ENCODE data around the gene ACTN4. TPM values are rescaled to one million over a fixed set of nuclear protein-coding genes. Genes with fewer than 3 reads are reported as not detected.
A peak's percentile ranks its signal among the peaks of the same experiment; 100 is the strongest.

ACTN4 gene
- total RNA-seq, 1 experiment from 2014 or later: 506 TPM

DNA sequence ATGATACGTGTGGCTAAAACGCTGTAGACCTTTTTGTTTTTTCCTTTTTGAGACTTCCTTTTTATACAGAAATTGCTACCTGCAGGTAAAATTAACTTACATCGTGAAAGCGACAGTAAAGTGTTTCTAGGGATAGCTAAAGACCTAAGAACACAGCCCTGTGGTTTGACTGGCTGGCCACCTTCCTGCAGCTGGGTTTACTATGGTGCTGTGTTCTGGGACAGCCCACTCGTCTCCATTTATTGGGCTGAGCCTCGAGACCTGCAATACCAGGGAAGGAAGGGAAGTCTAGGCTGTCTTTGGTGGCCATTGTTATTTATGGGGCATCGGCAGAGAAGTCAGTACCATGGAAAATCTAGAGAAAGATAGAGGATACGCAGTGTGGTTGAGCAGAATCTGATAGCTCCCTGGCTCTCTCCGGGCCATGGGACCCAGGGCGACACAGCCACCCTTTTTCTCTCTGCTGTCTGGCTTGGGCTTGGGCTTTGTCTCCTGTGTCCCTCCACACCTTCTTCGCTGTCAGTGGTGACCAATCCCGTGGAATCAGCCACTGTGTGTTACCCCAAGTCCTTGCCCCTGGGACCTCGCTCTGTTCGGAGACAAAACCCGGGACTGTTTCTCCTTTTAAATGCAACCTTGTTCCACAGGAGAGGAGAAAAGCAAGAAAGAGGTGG lies 30.9 kb downstream of the ACTN4 start:
- Mint-ChIP-seq H3K4me3 (no peak overlapping the region), H3K9me3 (peaks cover 9% of the 10 kb centered on the region), H3K27me3 (ENCODE audit: low read depth) (no peaks in the 10 kb centered on the region), H3K27ac (peak overlapping the region; percentile 94), H3K36me3 (peaks cover 25% of the 10 kb centered on the region), H3K4me1 (peaks cover 73% of the 10 kb centered on the region)
- ATAC-seq (no peak), DNase-seq (ENCODE audit: low spot score) (no peak)
- CTCF ChIA-PET: interaction anchor here (1.1 to 1.2 kb wide), 2 partner anchors 40 to 44 kb away, joined by 4 to 7 read pairs; no protein-coding TSS in a partner anchor
- POLR2A ChIA-PET: no interaction called here
- TF ChIP-seq SMAD4 (CRISPR knock-in tag; IDR thresholded peaks at IDR 0.05) (no peak), TCF7 (CRISPR knock-in tag; IDR thresholded peaks at IDR 0.05; ENCODE audit: low read depth) (no peak), JUN (CRISPR knock-in tag; IDR thresholded peaks at IDR 0.05) (no peak), NR1H2 (CRISPR knock-in tag; IDR thresholded peaks at IDR 0.05) (no peak), EMX1 (CRISPR knock-in tag; IDR thresholded peaks at IDR 0.05) (no peak), MXD4 (CRISPR knock-in tag; IDR thresholded peaks at IDR 0.05; ENCODE audit: borderline replicate concordance) (no peak), ZNF671 (CRISPR knock-in tag; IDR thresholded peaks at IDR 0.05) (no peak)
- TF ChIP-seq, protein P1, sequence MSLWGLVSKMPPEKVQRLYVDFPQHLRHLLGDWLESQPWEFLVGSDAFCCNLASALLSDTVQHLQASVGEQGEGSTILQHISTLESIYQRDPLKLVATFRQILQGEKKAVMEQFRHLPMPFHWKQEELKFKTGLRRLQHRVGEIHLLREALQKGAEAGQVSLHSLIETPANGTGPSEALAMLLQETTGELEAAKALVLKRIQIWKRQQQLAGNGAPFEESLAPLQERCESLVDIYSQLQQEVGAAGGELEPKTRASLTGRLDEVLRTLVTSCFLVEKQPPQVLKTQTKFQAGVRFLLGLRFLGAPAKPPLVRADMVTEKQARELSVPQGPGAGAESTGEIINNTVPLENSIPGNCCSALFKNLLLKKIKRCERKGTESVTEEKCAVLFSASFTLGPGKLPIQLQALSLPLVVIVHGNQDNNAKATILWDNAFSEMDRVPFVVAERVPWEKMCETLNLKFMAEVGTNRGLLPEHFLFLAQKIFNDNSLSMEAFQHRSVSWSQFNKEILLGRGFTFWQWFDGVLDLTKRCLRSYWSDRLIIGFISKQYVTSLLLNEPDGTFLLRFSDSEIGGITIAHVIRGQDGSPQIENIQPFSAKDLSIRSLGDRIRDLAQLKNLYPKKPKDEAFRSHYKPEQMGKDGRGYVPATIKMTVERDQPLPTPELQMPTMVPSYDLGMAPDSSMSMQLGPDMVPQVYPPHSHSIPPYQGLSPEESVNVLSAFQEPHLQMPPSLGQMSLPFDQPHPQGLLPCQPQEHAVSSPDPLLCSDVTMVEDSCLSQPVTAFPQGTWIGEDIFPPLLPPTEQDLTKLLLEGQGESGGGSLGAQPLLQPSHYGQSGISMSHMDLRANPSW (CRISPR knock-in tag; conservative IDR thresholded peaks at IDR 0.05; ENCODE audit: low read depth): no peak
- TF ChIP-seq, protein P2, sequence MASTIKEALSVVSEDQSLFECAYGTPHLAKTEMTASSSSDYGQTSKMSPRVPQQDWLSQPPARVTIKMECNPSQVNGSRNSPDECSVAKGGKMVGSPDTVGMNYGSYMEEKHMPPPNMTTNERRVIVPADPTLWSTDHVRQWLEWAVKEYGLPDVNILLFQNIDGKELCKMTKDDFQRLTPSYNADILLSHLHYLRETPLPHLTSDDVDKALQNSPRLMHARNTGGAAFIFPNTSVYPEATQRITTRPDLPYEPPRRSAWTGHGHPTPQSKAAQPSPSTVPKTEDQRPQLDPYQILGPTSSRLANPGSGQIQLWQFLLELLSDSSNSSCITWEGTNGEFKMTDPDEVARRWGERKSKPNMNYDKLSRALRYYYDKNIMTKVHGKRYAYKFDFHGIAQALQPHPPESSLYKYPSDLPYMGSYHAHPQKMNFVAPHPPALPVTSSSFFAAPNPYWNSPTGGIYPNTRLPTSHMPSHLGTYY (CRISPR knock-in tag; IDR thresholded peaks at IDR 0.05): no peak

DNA sequence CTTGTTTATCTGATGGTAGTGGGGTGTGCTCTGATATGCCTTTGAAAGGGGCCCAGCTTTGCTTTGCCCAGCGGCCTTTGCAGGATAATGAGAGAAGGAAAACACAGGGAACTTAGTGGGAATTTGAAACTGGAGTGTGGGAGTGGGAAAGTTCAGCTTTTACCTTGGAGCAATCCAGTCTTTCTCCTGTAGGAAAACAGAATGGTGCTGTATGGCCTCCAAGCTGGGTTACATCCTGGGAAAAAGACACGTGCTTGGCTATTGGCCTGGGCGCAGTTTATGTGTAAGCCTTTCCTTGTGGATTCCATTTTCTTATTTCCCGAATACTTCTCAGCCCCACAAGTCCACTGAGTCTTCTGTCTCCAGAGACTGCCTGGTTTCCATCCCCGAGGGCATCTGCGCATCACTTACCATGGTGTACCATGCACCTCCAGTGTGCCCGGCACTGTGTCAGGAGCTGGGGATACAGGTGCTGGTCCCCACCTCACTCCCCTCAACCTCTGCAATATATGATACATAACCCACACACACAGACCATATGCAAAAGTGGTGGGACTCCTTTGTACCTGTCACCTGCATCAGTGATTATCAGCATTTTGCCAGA lies 31.5 kb downstream of the ACTN4 start:
- H3K36me3 Mint-ChIP-seq: peaks cover 25% of the 10 kb centered on the region
- POLR2A ChIA-PET: no interaction called here

More for the DNA sequence above, 31.5 kb downstream of the ACTN4 start:
- Mint-ChIP-seq H3K27ac (peak overlapping the region; percentile 94), H3K4me3 (no peak overlapping the region), H3K27me3 (ENCODE audit: low read depth) (no peaks in the 10 kb centered on the region), H3K9me3 (peaks cover 9% of the 10 kb centered on the region), H3K4me1 (peaks cover 77% of the 10 kb centered on the region)
- DNase-seq (ENCODE audit: low spot score) (no peak), ATAC-seq (no peak)
- CTCF ChIA-PET: interaction anchor here (1.1 to 1.2 kb wide), 2 partner anchors 40 to 45 kb away, joined by 4 to 7 read pairs; no protein-coding TSS in a partner anchor
- TF ChIP-seq MXD4 (CRISPR knock-in tag; IDR thresholded peaks at IDR 0.05; ENCODE audit: borderline replicate concordance) (no peak), NR1H2 (CRISPR knock-in tag; IDR thresholded peaks at IDR 0.05) (no peak), CBFB (CRISPR knock-in tag; IDR thresholded peaks at IDR 0.05; ENCODE audit: low read depth) (no peak), JAZF1 (CRISPR knock-in tag; IDR thresholded peaks at IDR 0.05) (no peak), ZNF121 (CRISPR knock-in tag; IDR thresholded peaks at IDR 0.05) (no peak), TCF7 (CRISPR knock-in tag; IDR thresholded peaks at IDR 0.05; ENCODE audit: low read depth) (no peak), HMGA2 (CRISPR knock-in tag; IDR thresholded peaks at IDR 0.05) (no peak), SMAD4 (CRISPR knock-in tag; IDR thresholded peaks at IDR 0.05) (no peak), RELA (CRISPR knock-in tag; IDR thresholded peaks at IDR 0.05; ENCODE audit: borderline replicate concordance) (no peak), GRHL2 (CRISPR knock-in tag; IDR thresholded peaks at IDR 0.05; ENCODE audit: insufficient replicate concordance, severe bottlenecking) (no peak), SMAD3 (CRISPR knock-in tag; IDR thresholded peaks at IDR 0.05; ENCODE audit: borderline replicate concordance) (no peak)
- TF ChIP-seq, protein P3, sequence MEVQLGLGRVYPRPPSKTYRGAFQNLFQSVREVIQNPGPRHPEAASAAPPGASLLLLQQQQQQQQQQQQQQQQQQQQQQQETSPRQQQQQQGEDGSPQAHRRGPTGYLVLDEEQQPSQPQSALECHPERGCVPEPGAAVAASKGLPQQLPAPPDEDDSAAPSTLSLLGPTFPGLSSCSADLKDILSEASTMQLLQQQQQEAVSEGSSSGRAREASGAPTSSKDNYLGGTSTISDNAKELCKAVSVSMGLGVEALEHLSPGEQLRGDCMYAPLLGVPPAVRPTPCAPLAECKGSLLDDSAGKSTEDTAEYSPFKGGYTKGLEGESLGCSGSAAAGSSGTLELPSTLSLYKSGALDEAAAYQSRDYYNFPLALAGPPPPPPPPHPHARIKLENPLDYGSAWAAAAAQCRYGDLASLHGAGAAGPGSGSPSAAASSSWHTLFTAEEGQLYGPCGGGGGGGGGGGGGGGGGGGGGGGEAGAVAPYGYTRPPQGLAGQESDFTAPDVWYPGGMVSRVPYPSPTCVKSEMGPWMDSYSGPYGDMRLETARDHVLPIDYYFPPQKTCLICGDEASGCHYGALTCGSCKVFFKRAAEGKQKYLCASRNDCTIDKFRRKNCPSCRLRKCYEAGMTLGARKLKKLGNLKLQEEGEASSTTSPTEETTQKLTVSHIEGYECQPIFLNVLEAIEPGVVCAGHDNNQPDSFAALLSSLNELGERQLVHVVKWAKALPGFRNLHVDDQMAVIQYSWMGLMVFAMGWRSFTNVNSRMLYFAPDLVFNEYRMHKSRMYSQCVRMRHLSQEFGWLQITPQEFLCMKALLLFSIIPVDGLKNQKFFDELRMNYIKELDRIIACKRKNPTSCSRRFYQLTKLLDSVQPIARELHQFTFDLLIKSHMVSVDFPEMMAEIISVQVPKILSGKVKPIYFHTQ (CRISPR knock-in tag; IDR thresholded peaks at IDR 0.05): no peak
